Ascending aorta (tissue), 2 donors: ENCODE results near the gene NPIPA5. TPM values are rescaled to one million over a fixed set of nuclear protein-coding genes. Genes with fewer than 3 reads are reported as not detected.
"Not testable (repeated sequence)": the region's sequence is repeated elsewhere in the genome, so short reads cannot be mapped to it uniquely, and the experiment has no call there.

ENCODE experiments used
- DNase-seq, 2 donors: peaks; one replicate each; pipeline ENCODE4 v3.0.0-alpha.2; 2019; ENCODE audit warnings: low spot score in 2 of 2
- H3K27ac ChIP-seq, 2 donors: fragments of 200-600 bp; sonication (generic); one replicate each; pipeline ENCODE4 v1.5.1; 2016 to 2017; ENCODE audit warnings: mild to moderate bottlenecking in 1 of 2
- H3K27me3 ChIP-seq: fragments of 200-600 bp; sonication (generic); one replicate; pipeline ENCODE4 v1.5.1; 2017
- H3K36me3 ChIP-seq, 2 donors: fragments of 200-600 bp; sonication (generic); one replicate each; pipeline ENCODE4 v1.5.1; 2016
- H3K4me1 ChIP-seq, 2 donors: fragments of 200-600 bp; sonication (generic); one replicate each; pipeline ENCODE4 v1.5.1; 2016 to 2017; ENCODE audit warnings: mild to moderate bottlenecking in 1 of 2
- H3K4me3 ChIP-seq, 2 donors: fragments of 200-600 bp; sonication (generic); one replicate each; pipeline ENCODE4 v1.5.1; 2016 to 2017; ENCODE audit warnings: mild to moderate bottlenecking in 1 of 2
- H3K9me3 ChIP-seq, 2 donors: fragments of 200-600 bp; sonication (generic); one replicate each; pipeline ENCODE4 v1.5.1; 2016
- intact Hi-C: fragments of 100-400 bp; cut with DNase I; formaldehyde crosslinking; loops from one replicate; pipeline ENCODE4 v1.15.1; 2023
- total RNA-seq: library from RNA; depleted of rRNA; stranded (reverse); fragments of >200 nt; gene quantifications from one replicate; pipeline ENCODE4 v1.1.0, GENCODE V29; 2016
- TF ChIP-seq, protein P1 (sequence below), 3 experiments: fragments of 200-600 bp in 2 of 3; fragments of 450-650 bp in 1 of 3; sonication (generic) in 2 of 3; IDR thresholded peaks; one replicate each; pipeline ENCODE4 v1.5.1; 2016 to 2019; ENCODE audit warnings: antibody characterized with exemption in 3 of 3, mild to moderate bottlenecking in 1 of 3, moderate library complexity in 1 of 3

The NPIPA5 gene
- not detected for total RNA-seq

DNA sequence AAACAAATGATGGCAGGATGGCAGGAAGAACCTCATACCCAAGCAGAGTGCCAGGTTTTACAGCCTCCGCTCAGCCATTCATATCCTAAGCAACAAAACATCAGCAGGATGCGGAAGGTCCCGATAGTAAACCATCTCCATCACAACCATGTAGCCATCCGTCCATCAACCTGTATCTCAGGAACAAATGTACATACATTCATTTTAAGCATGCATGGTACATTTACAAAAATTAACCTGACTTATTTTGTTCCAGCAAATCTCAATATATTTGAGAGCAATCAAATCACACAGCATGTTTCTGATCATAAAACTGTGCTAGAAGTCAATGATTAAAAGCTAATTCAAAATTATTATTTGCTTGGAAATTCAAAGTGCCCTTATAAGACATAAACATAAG, at the start of gene NPIPA5:
TSS of gene NPIPA5 (minus strand) at position 101 of the 400 bp plus-strand sequence. CDS start at position 101, 0 bp downstream.
- H3K4me1 ChIP-seq, H3K4me3 ChIP-seq, H3K9me3 ChIP-seq, DNase-seq, H3K27ac ChIP-seq, H3K36me3 ChIP-seq, H3K27me3 ChIP-seq, intact Hi-C loops: not testable (repeated sequence)

DNA sequence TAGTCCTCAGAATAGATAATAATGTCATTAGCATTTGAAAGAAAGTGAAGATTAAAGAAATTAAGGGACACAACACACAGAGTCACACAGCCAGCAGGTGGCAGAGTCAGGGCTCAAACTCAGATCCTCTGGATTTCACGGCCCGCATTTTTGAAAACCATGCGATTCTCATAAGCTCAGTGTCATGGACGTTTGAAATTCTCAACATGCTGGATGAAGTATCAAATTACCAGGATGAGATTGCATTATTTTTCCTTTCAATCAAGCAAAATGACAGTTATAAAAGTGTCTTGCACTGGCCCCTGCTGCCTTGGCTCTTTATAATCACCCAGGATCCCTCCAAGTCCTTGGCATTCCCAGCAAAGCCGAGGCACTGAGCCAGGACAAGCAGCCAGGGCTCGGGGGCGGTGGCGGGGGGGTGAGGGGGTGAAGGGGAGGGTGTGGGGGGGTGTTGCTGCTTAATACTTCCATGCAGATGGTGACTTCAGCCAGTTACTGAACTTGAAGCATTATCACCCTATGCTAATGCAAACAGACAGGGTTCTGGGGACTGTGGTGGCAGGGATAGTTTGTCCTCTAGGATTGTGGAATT, 49.6 kb upstream of the NPIPA5 start:
- Histone ChIP-seq H3K4me1 (no peaks in the 10 kb centered on the region), H3K27ac (no peak overlapping the region), H3K4me3 (peak overlapping the region in 1 of 2 donors; percentile 40), H3K36me3 (no peaks in the 10 kb centered on the region), H3K27me3 (no peaks in the 10 kb centered on the region), H3K9me3 (no peaks in the 10 kb centered on the region)
- intact Hi-C loops, result loop anchor here (1.0 to 5.0 kb wide), 3 partner anchors 124 to 765 kb away; partner anchors contain the start of gene MARF1
- DNase-seq, result peak in 1 of 2 donors; percentile 86
- TF ChIP-seq, protein P1, sequence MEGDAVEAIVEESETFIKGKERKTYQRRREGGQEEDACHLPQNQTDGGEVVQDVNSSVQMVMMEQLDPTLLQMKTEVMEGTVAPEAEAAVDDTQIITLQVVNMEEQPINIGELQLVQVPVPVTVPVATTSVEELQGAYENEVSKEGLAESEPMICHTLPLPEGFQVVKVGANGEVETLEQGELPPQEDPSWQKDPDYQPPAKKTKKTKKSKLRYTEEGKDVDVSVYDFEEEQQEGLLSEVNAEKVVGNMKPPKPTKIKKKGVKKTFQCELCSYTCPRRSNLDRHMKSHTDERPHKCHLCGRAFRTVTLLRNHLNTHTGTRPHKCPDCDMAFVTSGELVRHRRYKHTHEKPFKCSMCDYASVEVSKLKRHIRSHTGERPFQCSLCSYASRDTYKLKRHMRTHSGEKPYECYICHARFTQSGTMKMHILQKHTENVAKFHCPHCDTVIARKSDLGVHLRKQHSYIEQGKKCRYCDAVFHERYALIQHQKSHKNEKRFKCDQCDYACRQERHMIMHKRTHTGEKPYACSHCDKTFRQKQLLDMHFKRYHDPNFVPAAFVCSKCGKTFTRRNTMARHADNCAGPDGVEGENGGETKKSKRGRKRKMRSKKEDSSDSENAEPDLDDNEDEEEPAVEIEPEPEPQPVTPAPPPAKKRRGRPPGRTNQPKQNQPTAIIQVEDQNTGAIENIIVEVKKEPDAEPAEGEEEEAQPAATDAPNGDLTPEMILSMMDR (IDR thresholded peaks at IDR 0.05), result peak; percentile 65 to 79 (median 70)

DNA sequence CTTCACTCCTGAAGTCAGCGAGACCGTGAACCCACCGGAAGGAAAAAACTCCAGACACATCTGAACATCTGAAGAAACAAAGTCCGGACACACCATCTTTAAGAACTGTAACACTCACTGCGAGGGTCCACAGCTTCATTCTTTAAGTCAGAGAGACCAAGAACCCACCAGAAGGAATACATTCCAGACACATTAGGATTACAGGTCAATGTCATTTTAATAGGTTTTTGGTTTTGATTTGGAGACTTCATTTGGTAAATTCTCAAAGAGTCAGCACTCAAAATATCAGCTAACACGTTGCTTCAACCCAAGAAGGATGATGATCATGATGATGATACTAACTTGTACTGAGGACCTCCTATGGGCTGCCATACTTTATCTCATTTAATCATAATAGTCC, 48.7 kb upstream of the NPIPA5 start:
- TF ChIP-seq, protein P1 (IDR thresholded peaks at IDR 0.05), result no peak
- intact Hi-C loops, result loop anchor here (1.0 to 5.0 kb wide), 2 partner anchors 125 to 766 kb away; no protein-coding TSS in a partner anchor
- Histone ChIP-seq H3K27ac (no peak overlapping the region), H3K36me3 (no peaks in the 10 kb centered on the region), H3K4me1 (no peaks in the 10 kb centered on the region), H3K27me3 (no peaks in the 10 kb centered on the region), H3K4me3 (no peak overlapping the region), H3K9me3 (no peaks in the 10 kb centered on the region)
- no peak for DNase-seq

DNA sequence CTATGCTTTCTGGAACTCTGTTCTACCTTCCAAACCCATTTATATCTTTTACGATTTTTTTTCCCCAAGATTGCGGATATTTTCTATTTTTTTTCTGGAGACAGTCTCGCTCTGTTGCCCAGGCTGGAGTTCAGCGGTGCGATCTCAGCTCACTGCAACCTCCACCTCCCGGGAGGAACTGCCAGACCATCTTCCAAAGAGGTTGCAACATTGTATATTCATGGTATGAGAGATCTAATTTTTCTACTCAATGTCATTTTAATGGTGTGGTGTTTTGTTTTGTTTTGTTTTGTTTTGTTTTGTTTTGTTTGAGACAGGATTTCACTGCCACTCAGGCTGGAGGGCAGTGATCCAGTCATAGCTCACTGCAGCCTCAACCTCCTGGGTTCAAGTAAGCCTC, 47.8 kb upstream of the NPIPA5 start:
- intact Hi-C loops, result loop anchor here (5.0 kb wide), 1 partner anchor 766 kb away; no protein-coding TSS in a partner anchor
- H3K9me3 ChIP-seq, result no peaks in the 10 kb centered on the region
- no peaks in the 10 kb centered on the region for H3K36me3 ChIP-seq
- no peak for DNase-seq
- TF ChIP-seq, protein P1 (IDR thresholded peaks at IDR 0.05), result no peak
- no peak overlapping the region for H3K27ac ChIP-seq
- no peaks in the 10 kb centered on the region for H3K4me1 ChIP-seq
- H3K27me3 ChIP-seq, result no peaks in the 10 kb centered on the region
- no peak overlapping the region for H3K4me3 ChIP-seq

DNA sequence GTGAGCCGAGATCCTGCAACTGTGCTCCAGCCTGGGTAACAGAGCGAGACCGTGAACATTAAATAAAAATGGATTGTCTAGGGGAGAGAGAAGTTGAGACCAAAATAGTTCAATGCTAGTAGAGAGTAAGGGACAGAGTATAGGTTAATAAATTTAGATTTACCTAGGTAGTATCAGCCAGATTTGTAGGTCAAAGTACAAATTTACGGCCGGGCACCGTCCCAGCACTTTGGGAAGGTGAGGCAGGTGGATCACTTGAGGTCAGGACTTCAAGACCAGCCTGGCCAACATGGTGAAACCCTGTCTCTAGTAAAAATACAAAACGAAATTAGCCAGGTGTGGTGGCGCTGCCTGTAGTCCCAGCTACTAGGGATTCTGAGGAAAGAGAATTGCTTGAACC, 44.1 kb upstream of the NPIPA5 start:
- intact Hi-C loops, result no loop called here
- Histone ChIP-seq H3K9me3 (no peaks in the 10 kb centered on the region), H3K4me1 (no peaks in the 10 kb centered on the region), H3K27ac (no peak overlapping the region), H3K4me3 (no peak overlapping the region), H3K36me3 (no peaks in the 10 kb centered on the region), H3K27me3 (no peaks in the 10 kb centered on the region)
- DNase-seq, result no peak
- TF ChIP-seq, protein P1 (IDR thresholded peaks at IDR 0.05), result no peak

DNA sequence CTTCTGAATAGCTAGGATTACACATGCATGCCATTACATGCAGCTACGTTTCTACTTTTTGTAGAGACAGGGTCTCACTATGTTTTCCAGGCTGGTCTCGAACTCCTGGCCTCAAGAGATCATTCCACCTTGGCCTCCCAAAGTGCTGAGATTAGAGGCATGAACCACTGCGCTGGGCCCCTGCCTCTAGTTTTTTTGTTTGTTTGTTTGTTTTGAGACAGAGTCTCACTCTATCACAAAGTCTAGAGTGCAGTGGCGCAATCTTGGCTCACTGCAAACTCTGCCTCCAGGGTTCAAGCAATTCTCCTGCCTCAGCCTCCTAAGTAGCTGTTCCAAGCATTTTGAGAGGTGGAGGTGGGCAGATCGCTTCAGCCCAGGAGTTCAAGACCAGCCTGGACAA, 43.6 kb upstream of the NPIPA5 start:
- H3K4me3 ChIP-seq, DNase-seq, H3K27ac ChIP-seq, intact Hi-C loops, H3K4me1 ChIP-seq, H3K27me3 ChIP-seq, H3K9me3 ChIP-seq, H3K36me3 ChIP-seq: not testable (repeated sequence)

DNA sequence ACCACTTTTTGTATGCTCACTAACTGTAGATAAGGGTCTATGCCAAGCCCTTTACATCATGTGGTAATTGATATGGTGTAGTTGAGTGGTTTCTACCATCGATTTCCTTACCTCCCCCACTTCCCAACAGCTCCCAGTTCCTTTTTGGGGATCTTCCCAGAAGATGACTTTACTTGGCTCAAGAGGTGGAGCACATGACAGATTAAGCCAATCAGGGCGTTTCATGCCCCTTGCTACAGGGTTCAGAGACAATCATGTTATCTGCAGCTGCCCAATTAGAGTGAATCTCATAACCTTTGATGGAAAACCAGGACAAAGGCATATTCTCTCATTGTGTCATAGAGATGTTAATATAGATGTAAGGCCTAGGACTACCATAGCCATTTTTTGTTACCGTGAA, 40.1 kb upstream of the NPIPA5 start:
- Histone ChIP-seq H3K36me3 (no peaks in the 10 kb centered on the region), H3K9me3 (no peaks in the 10 kb centered on the region), H3K4me1 (no peaks in the 10 kb centered on the region), H3K4me3 (no peak overlapping the region), H3K27me3 (no peaks in the 10 kb centered on the region), H3K27ac (no peak overlapping the region)
- no peak for DNase-seq
- intact Hi-C loops, result no loop called here
- TF ChIP-seq, protein P1 (IDR thresholded peaks at IDR 0.05), result no peak
